ENCODE data around the gene PLEKHM2. TPM values are rescaled to one million over a fixed set of nuclear protein-coding genes. Genes with fewer than 3 reads are reported as not detected.

PLEKHM2 gene
- total and polyA plus RNA-seq, 2 of the 4 experiments (the other 2 are of a cell fraction) = 24.7 to 48.0 TPM

GRCh38 chr1:15738416-15739113, 54.4 kb downstream of the PLEKHM2 start:
- Histone ChIP-seq H3K9me3 (ENCODE audit: control insufficient read depth, insufficient read depth, low read length) (no peaks in the 10 kb centered on the region), H2BK5ac (ENCODE audit: low read depth, low read length, poor library complexity, severe bottlenecking) (no peak overlapping the region), H2BK120ac (ENCODE audit: low read depth, low read length) (no peak overlapping the region), H2BK20ac (ENCODE audit: low read depth, low read length) (no peak overlapping the region), H3K27ac (ENCODE audit: insufficient read depth, low read length) (no peak overlapping the region), H2BK15ac (ENCODE audit: low read depth, low read length) (no peak overlapping the region), H2AK5ac (ENCODE audit: low read depth, low read length) (no peak overlapping the region), H4K20me1 (ENCODE audit: insufficient read depth, low read length) (no peaks in the 10 kb centered on the region; the same call in 1 of the 2 replicates), H3K79me1 (ENCODE audit: low read depth in 1 of 2, low read length in 2 of 2) (no peaks in the 10 kb centered on the region), H3K56ac (ENCODE audit: extremely low read depth, insufficient read depth, low read length) (no peak overlapping the region), H3K36me3 (ENCODE audit: control insufficient read depth, insufficient read depth, low read length) (peaks cover 19% of the 10 kb centered on the region), H2AK9ac (replicated peaks; ENCODE audit: low read depth, low read length, poor library complexity) (peak overlapping the region; percentile 85), H4K91ac (ENCODE audit: insufficient read depth, low read depth, low read length) (no peak overlapping the region), H3K18ac (ENCODE audit: low read depth, low read length) (no peak overlapping the region), H3K4me1 (ENCODE audit: control insufficient read depth, insufficient read depth, low read length) (no peaks in the 10 kb centered on the region), H3K9me1 (ENCODE audit: insufficient read depth, low read length) (no peaks in the 10 kb centered on the region), H3K4ac (ENCODE audit: low read depth, low read length) (no peak overlapping the region), H3K9ac (ENCODE audit: low read depth, low read length) (no peak overlapping the region), H3K23ac (ENCODE audit: low read depth, low read length) (no peak overlapping the region), H4K8ac (ENCODE audit: low read depth in 2 of 2, low read length in 2 of 2) (no peak overlapping the region), H2AFZ (replicated peaks; ENCODE audit: low read length, poor library complexity) (no peak overlapping the region), H3K4me2 (ENCODE audit: low read depth, low read length) (no peak overlapping the region), H4K5ac (ENCODE audit: low read depth, low read length) (no peak overlapping the region), H3K4me3 (ENCODE audit: insufficient read depth, low read depth, low read length) (no peak overlapping the region), H3K14ac (replicated peaks; ENCODE audit: low read depth, low read length) (no peak overlapping the region), H3K27me3 (ENCODE audit: control insufficient read depth, insufficient read depth, low read length) (no peaks in the 10 kb centered on the region)
- WGBS, 2 experiments (ENCODE audit: extremely low coverage in 2 of 2, insufficient read length in 1 of 2) = 72% methylated on average over 8 of the region's 15 CpGs; no CpG with 5 or more reads in 1 of the 2 experiments
- BruUV-seq (replicated peaks) = no TSS peak
- dilution Hi-C loops (cut with HindIII; ENCODE audit: low sequenced_read_pairs, unreplicated experiment) = no loop called here
- TF ChIP-seq MAFK (IDR thresholded peaks at IDR 0.05; ENCODE audit: low read depth, low read length) (no peak), CEBPB (IDR thresholded peaks at IDR 0.05; ENCODE audit: low read depth, low read length) (no peak), RAD21 (IDR thresholded peaks at IDR 0.05; ENCODE audit: low read length) (no peak), MXI1 (IDR thresholded peaks at IDR 0.05; ENCODE audit: borderline replicate concordance, low read depth, low read length) (no peak)
- CTCF ChIA-PET = no interaction called here
- in situ Hi-C loops (cut with MboI; ENCODE audit: low sequenced_read_pairs) = no loop called here
- no peak for ATAC-seq (ENCODE audit: low read depth)
- POLR2A ChIA-PET (ENCODE audit: unreplicated experiment) = no interaction called here
- no peak for DNase-seq
- intact Hi-C loops (cut with micrococcal nuclease) = no loop called here

Data from IMR-90 (cell line).